HEK293 (cell line): ENCODE data around the gene USP6NL.

Source experiments
- BCL11A ChIP-seq: fragments of 450-650 bp; formaldehyde crosslinking; IDR thresholded peaks from 2 replicates; pipeline ENCODE4 v1.5.1; 2016; ENCODE audit warnings: low read depth, missing biosample characterization, missing genetic modification characterization
- HOXA7 ChIP-seq: sonication (generic); formaldehyde crosslinking; IDR thresholded peaks from 2 replicates; pipeline ENCODE4 v1.8.1; 2022; ENCODE audit warnings: missing genetic modification reagents, borderline replicate concordance
- KLF1 ChIP-seq: fragments of 450-650 bp; formaldehyde crosslinking; IDR thresholded peaks from 2 replicates; pipeline ENCODE4 v1.5.1; 2016; ENCODE audit warnings: missing biosample characterization, missing genetic modification characterization
- MEIS1 ChIP-seq: sonication (generic); formaldehyde crosslinking; IDR thresholded peaks from 2 replicates; pipeline ENCODE4 v1.8.1; 2022; ENCODE audit warnings: missing genetic modification reagents, mild to moderate bottlenecking, borderline replicate concordance
- PRDM10 ChIP-seq: fragments of 450-650 bp; formaldehyde crosslinking; IDR thresholded peaks from 2 replicates; pipeline ENCODE4 v1.5.1; 2016; ENCODE audit warnings: missing biosample characterization, missing genetic modification characterization
- REST ChIP-seq: fragments of 450-650 bp; formaldehyde crosslinking; IDR thresholded peaks from 2 replicates; pipeline ENCODE4 v1.5.1; 2016; ENCODE audit warnings: missing biosample characterization, missing genetic modification characterization
- SALL2 ChIP-seq: fragments of 450-650 bp; formaldehyde crosslinking; IDR thresholded peaks from 2 replicates; pipeline ENCODE4 v1.5.0; 2017; ENCODE audit warnings: missing biosample characterization, mild to moderate bottlenecking, missing genetic modification characterization, borderline replicate concordance
- SP7 ChIP-seq: fragments of 450-650 bp; formaldehyde crosslinking; IDR thresholded peaks from 2 replicates; pipeline ENCODE4 v1.5.1; 2016; ENCODE audit warnings: missing biosample characterization, missing genetic modification characterization
- ZBTB11 ChIP-seq: fragments of 450-650 bp; formaldehyde crosslinking; conservative IDR thresholded peaks from 2 replicates; pipeline ENCODE4 v1.5.1; 2016; ENCODE audit warnings: low read depth, missing biosample characterization, missing genetic modification characterization
- ZFP3 ChIP-seq: fragments of 450-650 bp; formaldehyde crosslinking; IDR thresholded peaks from 2 replicates; pipeline ENCODE4 v1.5.1; 2016; ENCODE audit warnings: low read depth, missing biosample characterization, missing genetic modification characterization
- ZFP41 ChIP-seq: fragments of 450-650 bp; formaldehyde crosslinking; IDR thresholded peaks from 2 replicates; pipeline ENCODE4 v1.5.1; 2016; ENCODE audit warnings: missing biosample characterization, missing genetic modification characterization, borderline replicate concordance
- ZNF112 ChIP-seq: fragments of 450-650 bp; formaldehyde crosslinking; IDR thresholded peaks from 2 replicates; pipeline ENCODE4 v1.5.0; 2017; ENCODE audit warnings: missing biosample characterization, missing genetic modification characterization
- ZNF18 ChIP-seq: fragments of 450-650 bp; formaldehyde crosslinking; IDR thresholded peaks from 2 replicates; pipeline ENCODE4 v1.5.1; 2016; ENCODE audit warnings: missing biosample characterization, missing genetic modification characterization
- ZNF184 ChIP-seq: fragments of 450-650 bp; IDR thresholded peaks from 2 replicates; pipeline ENCODE4 v1.5.1; 2018; ENCODE audit warnings: missing biosample characterization, mild to moderate bottlenecking, missing genetic modification characterization
- ZNF23 ChIP-seq: fragments of 450-650 bp; formaldehyde crosslinking; IDR thresholded peaks from 2 replicates; pipeline ENCODE4 v1.5.1; 2016; ENCODE audit warnings: missing biosample characterization, missing genetic modification characterization, borderline replicate concordance
- ZNF302 ChIP-seq: fragments of 450-650 bp; formaldehyde crosslinking; IDR thresholded peaks from 2 replicates; pipeline ENCODE4 v1.5.1; 2016; ENCODE audit warnings: missing biosample characterization, missing genetic modification characterization, low read depth
- ZNF48 ChIP-seq: fragments of 450-650 bp; formaldehyde crosslinking; IDR thresholded peaks from 2 replicates; pipeline ENCODE4 v1.5.1; 2016; ENCODE audit warnings: missing biosample characterization, missing genetic modification characterization
- ZNF529 ChIP-seq: fragments of 450-650 bp; formaldehyde crosslinking; IDR thresholded peaks from 2 replicates; pipeline ENCODE4 v1.5.1; 2017; ENCODE audit warnings: missing genetic modification characterization, missing biosample characterization; ENCODE audit not compliant: insufficient replicate concordance
- ZNF624 ChIP-seq: fragments of 450-650 bp; formaldehyde crosslinking; IDR thresholded peaks from 2 replicates; pipeline ENCODE4 v1.5.1; 2017; ENCODE audit warnings: missing biosample characterization, missing genetic modification characterization
- ZNF639 ChIP-seq: fragments of 450-650 bp; formaldehyde crosslinking; IDR thresholded peaks from 2 replicates; pipeline ENCODE4 v1.5.1; 2016; ENCODE audit warnings: missing biosample characterization, missing genetic modification characterization
- ZNF654 ChIP-seq: fragments of 450-650 bp; formaldehyde crosslinking; IDR thresholded peaks from 2 replicates; pipeline ENCODE4 v1.5.1; 2016; ENCODE audit warnings: low read depth, missing biosample characterization, missing genetic modification characterization
- ZNF664 ChIP-seq: fragments of 450-650 bp; formaldehyde crosslinking; IDR thresholded peaks from 2 replicates; pipeline ENCODE4 v1.5.1; 2016; ENCODE audit warnings: missing biosample characterization, missing genetic modification characterization
- ZNF776 ChIP-seq: fragments of 450-650 bp; formaldehyde crosslinking; IDR thresholded peaks from 2 replicates; pipeline ENCODE4 v1.5.0; 2017; ENCODE audit warnings: missing biosample characterization, missing genetic modification characterization, borderline replicate concordance
- ZSCAN16 ChIP-seq: fragments of 450-650 bp; formaldehyde crosslinking; IDR thresholded peaks from 2 replicates; pipeline ENCODE4 v1.5.1; 2016; ENCODE audit warnings: missing biosample characterization, missing genetic modification characterization
- TF ChIP-seq, protein P1 (sequence below): fragments of 450-650 bp; formaldehyde crosslinking; optimal IDR thresholded peaks from 2 replicates; pipeline ENCODE3; 2016; ENCODE audit warnings: missing biosample characterization, mild to moderate bottlenecking, missing genetic modification characterization

USP6NL gene

DNA sequence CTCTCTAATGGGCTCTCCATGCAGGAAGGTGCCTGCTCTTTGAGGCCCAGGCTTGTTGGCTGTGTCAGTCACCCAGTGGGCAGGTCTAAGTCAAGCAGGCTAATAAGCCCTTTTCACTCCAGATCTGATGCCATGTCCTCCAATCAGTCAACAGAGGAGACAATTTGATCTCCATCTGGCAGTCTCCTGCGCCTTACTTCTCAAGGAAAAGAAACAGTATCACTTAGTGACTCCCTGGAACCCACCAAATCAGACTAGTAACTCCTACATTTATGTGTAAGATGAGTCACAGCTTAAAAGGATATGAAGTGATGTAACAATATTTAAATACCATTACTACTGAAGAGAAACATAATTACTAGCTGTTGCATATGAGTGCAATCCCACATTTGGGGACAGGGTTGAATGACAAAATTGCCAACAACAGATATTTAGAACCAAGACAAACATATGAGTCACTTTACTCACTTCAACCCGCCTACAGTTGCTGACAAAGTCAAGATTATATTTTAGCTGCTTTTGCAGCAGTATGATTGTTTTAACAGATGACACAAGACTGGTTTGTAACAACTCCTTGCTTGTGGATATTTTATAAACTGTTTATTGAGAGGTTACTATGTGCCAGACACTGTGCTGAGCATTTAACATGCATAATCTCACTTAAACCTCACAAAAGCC lies 72.1 kb downstream of the USP6NL start (continued):
- TF ChIP-seq ZBTB11 (tag by site-specific recombination) (no peak), MEIS1 (CRISPR knock-in tag) (no peak), ZFP41 (tag by site-specific recombination) (no peak), SP7 (tag by site-specific recombination) (peak; percentile 100), ZNF776 (no peak), ZNF18 (tag by site-specific recombination) (no peak), PRDM10 (tag by site-specific recombination) (peak; percentile 87), ZNF664 (peak; percentile 95), SALL2 (tag by site-specific recombination) (no peak), ZNF624 (no peak), ZFP3 (tag by site-specific recombination) (no peak), ZSCAN16 (tag by site-specific recombination) (no peak), BCL11A (no peak), ZNF23 (tag by site-specific recombination) (no peak), ZNF48 (tag by site-specific recombination) (no peak), ZNF529 (tag by site-specific recombination) (no peak), KLF1 (tag by site-specific recombination) (no peak), HOXA7 (CRISPR knock-in tag) (no peak), ZNF654 (tag by site-specific recombination) (no peak), ZNF302 (tag by site-specific recombination) (no peak), REST (tag by site-specific recombination) (no peak), ZNF184 (peak; percentile 82), ZNF639 (tag by site-specific recombination) (peak; percentile 89), ZNF112 (tag by site-specific recombination) (no peak)
- TF ChIP-seq, protein P1, sequence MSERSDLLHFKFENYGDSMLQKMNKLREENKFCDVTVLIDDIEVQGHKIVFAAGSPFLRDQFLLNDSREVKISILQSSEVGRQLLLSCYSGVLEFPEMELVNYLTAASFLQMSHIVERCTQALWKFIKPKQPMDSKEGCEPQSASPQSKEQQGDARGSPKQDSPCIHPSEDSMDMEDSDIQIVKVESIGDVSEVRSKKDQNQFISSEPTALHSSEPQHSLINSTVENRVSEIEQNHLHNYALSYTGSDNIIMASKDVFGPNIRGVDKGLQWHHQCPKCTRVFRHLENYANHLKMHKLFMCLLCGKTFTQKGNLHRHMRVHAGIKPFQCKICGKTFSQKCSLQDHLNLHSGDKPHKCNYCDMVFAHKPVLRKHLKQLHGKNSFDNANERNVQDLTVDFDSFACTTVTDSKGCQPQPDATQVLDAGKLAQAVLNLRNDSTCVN = no peak
